Activated CD4-positive, alpha-beta T cell treated with anti-CD3 and anti-CD28 coated beads for 4 hours (primary cell): ENCODE data around the gene DGKH.

Source experiments
- DNase-seq, 2 donors: peaks; one replicate each; pipeline ENCODE4 v3.0.0-alpha.2; 2020

Gene DGKH

GRCh38 chr13:42048342-42048683, at the start of gene DGKH:
TSS of gene DGKH (plus strand) at chr13:42048648. CDS start at chr13:42048774, 126 bp downstream.
- peak in 1 of 2 donors; percentile 2 for DNase-seq

DNA sequence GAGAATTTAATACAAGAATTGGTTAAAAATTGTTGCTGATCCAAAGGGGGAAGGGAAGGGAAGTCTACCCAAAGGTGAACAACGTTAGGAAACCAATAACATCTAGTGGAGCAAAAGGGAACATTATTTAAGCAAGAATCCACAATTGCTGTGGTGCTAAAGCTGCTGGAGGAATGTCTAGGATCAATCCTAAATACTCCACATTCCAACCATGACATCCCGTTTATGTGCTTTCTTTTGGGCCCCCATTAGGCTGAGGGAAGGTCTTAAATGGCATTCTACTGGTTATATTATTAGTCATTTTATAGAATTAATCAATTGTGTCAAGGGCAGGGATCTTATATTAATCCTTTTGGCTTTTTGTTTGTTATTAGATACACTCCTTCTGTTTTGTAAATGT, 47.6 kb upstream of the DGKH start:
- DNase-seq: no peak

GRCh38 chr13:42001580-42001979, 46.9 kb upstream of the DGKH start:
- DNase-seq: no peak

- DNase-seq: no peak
Measured at GRCh38 chr13:42002066-42002465, 46.4 kb upstream of the DGKH start.

DNA sequence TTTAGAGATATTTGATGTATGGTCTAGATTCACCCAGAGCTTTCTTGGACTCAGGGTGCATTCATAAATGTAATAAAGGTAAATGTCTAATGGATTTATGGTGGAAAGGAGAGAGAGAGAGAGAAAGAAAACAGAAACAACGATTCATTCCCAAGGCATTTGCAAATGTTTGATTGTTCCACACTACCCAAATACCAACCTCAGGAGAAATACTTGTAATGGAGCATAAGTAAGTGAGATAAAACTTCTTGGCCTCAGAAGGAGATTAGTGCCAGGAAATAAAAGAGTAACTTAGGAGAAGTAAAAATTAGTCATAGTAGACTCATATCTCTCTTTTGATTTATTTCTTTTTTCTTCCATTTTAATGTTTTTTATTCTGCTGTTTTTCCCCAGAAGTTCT, 40.6 kb upstream of the DGKH start:
- DNase-seq: no peak

DNA sequence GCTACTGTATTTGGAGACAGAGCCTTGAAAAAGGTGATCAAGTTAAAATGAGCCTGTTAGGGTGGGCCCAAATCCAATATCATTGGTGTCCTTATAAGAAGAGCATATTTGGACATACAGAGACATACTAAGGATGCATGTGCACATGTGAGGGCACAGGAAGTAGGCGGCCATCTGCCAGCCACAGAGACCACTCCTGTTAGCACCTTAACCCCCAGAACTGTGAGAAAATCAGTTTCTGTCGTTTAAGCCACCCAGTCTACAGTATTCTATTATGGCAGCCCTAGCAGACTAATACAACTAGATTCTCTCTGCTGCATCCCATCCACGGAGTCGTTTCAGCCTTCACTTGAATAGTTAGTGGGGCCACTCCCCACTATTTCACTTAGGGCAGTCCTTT, 39.4 kb upstream of the DGKH start:
- no peak for DNase-seq

- DNase-seq: no peak
Measured at GRCh38 chr13:42011601-42012350, 36.7 kb upstream of the DGKH start.

GRCh38 chr13:42014119-42014518, 34.3 kb upstream of the DGKH start:
- no peak for DNase-seq

DNA sequence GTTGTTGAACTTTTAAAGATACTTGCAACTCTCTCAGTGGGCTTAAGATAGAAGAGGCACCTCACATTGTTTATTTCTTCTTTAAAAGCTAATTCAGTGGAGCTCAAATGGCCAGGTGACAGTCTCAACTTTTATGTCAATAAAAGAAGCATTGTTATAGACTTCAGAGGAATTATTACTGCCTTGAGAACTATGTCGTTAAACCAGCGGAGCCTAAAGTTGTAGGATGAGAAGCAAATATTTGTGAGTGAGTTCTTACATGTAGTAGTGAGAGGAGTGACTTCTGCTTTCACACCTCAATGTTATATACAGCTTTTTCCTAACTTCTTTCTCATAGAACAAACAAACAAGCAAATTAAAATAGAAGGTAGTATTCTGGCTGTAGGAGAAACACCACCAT, 31.2 kb upstream of the DGKH start:
- DNase-seq: no peak

DNA sequence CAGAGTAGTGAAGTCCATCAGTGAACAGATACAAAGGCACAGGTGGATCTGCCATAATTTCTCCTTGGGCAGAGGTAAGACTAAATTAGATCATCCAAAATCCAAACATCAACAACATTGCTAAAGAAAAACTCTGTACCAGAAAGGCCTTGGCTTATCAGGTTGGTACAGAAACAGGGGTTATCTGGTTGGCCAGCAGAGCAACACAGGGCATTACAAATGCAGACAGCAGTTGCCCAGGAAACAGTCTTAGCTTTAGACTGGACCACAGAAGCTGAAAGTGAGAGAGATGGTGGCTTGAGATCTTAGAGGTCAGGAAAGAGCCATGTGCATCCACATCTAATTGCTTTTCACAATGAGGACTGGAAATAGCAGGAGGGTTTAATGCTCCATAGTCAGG, 26.6 kb upstream of the DGKH start:
- no peak for DNase-seq

GRCh38 chr13:42022336-42022735, 26.1 kb upstream of the DGKH start:
- DNase-seq: no peak

GRCh38 chr13:42022796-42023493, 25.5 kb upstream of the DGKH start:
- no peak for DNase-seq

DNA sequence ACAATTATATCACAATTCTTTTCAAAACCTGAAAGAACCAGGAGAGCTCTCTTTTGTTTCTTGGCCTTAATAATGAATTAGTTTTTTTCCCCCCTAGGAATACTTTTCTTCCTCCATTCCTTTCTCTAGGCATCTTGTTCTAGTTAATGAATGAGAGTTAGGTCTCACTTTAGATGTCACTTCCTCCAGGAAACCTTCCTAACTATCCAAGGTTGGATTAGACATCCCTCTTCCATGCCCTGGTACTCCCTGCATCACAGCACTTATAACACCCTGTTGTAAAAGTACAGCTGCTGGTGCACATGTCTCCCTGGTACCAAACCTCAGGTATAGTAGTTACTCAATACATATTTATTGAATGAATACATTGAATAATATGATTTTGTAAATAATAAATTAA, 21.2 kb upstream of the DGKH start:
- DNase-seq: no peak

DNA sequence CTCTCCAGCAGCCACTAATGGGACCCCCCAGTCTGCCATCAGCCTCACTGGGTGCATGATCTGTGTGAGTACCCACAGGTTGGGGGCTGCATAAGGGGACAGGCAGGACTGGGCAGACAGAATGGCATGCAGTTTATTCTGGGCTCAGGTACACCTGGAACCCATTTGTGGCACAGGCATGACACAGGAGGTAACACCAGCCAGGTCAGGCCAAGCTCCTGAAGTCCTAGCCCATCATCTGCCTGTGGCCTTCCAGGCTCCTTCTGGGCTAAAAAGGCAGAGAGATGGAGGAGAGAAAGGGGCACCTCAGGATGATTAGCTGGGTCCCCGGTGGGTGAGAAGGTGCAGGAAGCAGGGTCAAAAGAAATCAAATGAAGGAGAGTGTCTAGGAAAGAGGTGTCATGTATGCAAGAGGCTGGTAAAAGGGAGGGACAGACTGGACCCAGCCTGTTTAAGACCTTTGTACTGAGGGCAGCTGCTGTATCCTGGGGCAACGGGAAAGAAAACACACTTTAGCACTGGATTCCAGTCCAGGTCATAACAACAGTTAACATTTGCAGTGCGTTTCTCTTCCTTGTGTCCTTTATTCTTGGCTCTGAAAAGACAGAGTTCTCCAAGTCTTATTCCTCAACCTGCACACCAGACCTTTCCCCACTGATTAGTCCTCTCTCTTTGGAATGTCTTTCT, 20.2 kb upstream of the DGKH start:
- no peak for DNase-seq

GRCh38 chr13:42035905-42036521, 12.4 kb upstream of the DGKH start:
- DNase-seq: no peak

GRCh38 chr13:42036711-42037110, 11.7 kb upstream of the DGKH start:
- DNase-seq: no peak

DNA sequence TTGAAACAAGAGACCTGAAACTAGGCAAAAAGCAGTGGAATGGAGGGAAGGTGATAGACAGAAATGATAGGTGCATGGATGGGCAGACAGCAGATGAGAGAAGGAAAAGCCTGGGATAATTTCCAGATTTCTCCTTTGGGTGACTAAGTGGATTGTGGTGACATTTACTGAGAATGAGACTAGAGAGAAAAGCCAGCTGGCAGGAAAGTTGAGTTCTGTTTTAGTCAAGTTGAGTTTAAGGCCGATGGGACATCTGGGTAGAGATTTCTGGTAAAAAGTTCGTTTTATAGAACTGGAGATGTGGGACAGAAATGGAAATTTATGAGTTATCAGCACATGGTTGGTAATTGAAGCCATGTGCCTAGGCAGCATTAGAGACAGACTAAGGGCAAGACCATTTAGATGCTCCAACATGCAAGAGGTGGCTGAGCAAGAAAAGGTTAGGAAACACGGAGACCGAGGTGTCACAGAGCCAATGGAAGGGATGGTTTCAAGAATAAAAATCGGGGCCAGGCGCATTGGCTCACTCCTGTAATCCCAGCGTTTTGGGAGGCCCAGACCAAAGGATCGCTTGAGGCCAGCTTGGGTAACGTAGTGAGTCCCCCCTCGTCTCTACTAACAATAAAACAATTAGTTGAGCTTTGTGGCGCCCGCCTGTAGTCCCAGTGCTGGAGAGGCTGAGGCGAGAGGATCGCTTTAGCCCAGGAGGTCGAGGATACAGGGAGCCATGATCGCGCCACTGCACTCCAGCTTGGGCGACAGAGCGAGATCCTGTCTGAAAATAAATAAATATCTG, 9.6 kb upstream of the DGKH start:
- no peak for DNase-seq

DNA sequence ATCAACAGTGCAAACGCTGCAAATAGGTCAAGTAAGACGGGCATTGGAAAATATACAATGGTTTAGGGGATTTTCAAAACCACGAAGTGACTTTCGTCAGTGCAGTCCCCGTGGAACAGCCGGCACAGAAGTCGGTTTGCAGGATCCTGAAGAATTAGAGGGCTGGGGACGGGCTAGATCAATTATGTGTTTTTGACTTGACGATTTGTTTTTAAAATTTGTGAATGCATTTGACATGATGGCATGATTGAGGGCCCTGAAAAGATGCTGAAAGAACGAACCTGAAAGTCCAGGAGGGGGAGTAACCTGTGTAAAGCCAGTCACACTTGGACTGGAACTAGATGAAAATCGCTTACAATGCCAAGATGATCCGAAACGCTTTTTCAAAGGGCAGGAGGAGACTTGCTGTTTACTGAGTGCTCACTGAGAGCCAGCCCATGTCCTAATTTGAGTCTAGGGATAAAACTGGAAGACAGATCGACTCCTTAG, 8.9 kb upstream of the DGKH start:
- DNase-seq: no peak

DNA sequence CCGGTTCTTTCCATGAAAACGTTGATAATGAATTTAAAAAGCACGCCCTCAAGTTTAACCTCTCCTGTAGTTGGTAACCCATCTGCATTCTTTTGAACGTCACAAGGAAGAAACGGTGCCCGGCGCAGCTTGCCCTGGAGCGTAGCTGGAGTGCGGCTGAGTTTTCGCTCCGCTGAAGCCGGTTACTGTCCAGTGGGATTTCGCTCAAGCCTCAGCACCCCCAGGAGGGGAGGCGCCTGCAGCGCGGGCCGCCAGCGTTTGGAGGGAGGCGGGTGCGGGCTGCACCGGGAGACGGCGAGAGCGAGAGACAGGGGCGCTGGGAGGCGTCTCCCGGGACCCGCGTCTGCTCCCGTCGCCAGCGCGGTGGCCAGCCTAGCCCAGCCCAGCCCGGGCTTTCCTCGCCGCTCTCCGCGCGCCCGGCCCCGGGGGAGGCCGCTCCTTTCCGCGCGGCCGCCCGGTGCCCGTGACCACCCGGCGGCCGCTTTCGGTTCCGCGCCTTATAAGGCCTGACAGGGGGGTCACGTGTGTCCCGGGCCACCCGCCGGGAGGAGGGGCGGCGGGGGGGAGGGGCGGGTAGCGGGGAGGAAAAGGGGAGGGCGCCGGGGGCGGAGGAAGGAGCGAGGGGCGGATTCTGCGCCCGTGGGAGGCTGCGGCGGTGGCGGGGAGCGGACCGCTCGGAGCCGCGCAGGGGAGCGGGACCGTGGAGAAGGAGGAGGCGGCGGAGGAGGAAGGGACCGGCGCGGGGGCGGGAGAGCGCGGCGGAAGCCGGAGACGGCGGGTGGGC, 8.3 kb upstream of the DGKH start:
- peak; percentile 93 to 94 for DNase-seq

DNA sequence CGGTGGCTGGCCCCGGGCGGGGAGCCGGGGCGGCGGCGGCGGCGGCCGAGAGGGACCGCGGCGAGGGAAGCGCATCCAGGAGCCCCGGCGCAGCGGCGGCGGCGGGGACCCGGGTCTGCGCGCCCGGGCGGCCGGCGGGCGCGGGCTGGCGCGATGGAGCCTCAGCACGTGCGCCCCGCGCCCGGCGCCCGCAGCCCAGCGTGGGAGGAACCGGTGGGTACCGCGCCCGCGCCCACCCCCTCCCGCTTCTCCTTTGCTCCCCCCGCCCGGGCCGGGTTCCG, 7.8 kb upstream of the DGKH start:
- DNase-seq: no peak

- peak; percentile 38 to 42 for DNase-seq
Measured at GRCh38 chr13:42041011-42041683, 7.3 kb upstream of the DGKH start.

- no peak for DNase-seq
Measured at GRCh38 chr13:42041684-42042035, 6.8 kb upstream of the DGKH start.
